LNCAP (cell line): ENCODE measurements around the gene SERPINB12.

Experiments used
- TF ChIP-seq, protein P1 (sequence below): fragments of 450-650 bp; IDR thresholded peaks from 2 replicates; pipeline ENCODE4 v1.5.1; 2017; ENCODE audit warnings: mild to moderate bottlenecking

The SERPINB12 gene

DNA sequence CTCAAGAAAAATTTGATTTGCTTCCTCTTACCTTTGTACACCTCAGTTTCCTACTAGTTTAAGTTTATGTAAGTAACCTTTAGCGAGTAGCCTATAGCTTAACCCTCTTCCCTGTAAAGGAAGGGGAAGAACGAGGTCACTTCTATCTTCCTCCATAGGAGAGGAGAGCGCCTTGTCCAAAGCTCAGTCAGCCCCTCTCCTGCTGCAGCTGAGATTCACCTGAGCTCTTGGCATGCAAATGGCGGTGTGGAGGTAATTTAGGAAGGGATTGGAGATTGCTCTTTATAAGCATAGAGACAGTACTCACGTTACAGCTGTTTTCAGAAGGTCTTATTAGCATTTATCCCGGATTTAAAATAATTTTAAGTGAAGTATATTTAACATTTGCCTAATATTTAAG is 27.8 kb upstream of the SERPINB12 start:
- TF ChIP-seq, protein P1, sequence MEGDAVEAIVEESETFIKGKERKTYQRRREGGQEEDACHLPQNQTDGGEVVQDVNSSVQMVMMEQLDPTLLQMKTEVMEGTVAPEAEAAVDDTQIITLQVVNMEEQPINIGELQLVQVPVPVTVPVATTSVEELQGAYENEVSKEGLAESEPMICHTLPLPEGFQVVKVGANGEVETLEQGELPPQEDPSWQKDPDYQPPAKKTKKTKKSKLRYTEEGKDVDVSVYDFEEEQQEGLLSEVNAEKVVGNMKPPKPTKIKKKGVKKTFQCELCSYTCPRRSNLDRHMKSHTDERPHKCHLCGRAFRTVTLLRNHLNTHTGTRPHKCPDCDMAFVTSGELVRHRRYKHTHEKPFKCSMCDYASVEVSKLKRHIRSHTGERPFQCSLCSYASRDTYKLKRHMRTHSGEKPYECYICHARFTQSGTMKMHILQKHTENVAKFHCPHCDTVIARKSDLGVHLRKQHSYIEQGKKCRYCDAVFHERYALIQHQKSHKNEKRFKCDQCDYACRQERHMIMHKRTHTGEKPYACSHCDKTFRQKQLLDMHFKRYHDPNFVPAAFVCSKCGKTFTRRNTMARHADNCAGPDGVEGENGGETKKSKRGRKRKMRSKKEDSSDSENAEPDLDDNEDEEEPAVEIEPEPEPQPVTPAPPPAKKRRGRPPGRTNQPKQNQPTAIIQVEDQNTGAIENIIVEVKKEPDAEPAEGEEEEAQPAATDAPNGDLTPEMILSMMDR = no peak

DNA sequence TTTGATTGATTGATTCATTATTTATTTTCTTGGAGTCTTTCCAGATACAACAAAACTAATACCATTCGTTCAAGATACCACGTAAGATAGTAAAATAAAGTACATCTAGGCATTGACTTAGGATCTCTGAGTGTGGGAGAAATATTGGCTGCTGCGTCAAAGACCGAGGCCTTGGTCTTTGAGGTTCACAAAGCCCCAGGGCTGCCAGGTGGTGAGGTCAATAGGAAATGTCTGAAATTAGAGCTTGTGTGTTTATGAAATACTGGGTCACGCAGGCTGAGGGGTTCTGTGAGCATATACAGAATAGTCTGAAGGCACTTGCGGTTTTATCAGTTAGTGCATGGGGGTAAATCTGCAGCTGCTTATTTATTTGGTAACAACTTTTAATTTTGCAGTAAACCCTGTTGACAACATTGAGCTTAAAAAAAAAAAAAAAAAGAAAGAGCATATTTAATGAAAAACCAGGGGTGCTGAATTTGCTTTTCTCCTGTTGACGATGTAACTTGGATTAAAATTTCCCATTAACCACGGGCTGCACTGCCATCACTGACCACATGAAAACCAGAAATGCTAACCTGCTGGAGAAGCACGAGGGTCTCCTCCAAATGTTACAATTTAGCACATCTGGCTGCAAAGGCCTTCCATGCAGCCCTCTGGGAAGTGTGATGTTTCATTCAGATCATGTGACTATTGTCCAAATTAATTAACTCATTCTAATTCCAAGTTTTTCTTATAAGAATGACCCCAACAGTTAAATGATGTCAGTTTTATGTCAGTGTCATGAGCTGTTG is 27.1 kb upstream of the SERPINB12 start:
- TF ChIP-seq, protein P1 = no peak

DNA sequence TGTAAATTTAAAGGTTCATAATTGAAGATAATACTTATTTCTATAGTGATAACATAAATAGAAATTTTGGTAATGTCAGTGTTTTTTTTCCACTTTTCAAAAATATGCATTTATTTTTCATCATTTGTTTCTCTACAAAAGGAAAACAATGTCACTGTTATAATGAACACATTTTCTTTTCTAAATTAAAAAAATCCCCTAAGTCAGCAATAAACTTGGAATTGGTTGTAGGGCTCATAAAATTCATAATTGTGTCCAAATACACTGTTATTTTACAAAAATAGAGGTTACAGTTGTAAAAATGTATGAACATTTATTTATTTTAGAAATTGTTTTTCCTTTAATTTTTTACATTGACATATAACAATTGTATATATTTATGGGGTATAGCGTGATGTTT is 26.4 kb upstream of the SERPINB12 start:
- TF ChIP-seq, protein P1 = no peak

DNA sequence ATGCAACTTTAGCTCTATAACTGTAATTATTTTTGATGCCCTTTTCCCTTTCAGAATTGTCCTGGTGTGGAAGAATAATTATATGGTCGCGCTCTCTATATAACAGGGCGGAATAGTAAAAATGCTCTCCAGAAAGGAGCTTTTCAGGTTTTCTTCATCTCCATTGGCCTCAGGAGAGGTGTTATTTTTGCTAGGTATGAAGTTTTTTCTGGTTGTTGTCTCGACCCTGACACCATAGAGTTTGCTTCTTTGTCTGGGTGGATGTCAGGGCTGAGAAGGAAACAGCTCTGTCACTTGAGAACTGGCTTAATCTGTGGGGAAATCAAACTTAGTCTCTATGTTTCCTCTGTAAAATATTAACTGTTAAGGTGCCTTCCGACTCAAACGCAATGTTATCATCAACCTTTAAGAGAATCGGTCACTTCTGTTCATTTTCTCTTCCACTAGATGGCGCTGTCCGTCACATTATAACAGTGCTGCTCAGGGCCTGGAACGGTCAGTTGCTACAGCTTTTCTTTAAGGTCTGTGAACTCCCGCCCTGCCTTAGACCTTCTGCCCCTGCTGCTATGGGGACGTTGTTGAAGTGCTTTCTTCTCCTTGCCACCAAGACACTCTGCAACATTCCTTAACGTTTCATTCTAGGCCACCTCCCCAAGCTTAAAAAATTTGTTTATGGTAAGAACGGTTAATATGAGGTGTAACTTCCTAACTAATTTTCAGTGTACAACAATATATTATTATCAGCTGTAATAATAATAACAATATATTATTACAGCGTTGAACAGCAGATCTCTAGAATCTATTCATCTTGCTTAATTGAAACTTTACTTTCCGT is 23.8 kb upstream of the SERPINB12 start:
- TF ChIP-seq, protein P1 = peak; percentile 77

DNA sequence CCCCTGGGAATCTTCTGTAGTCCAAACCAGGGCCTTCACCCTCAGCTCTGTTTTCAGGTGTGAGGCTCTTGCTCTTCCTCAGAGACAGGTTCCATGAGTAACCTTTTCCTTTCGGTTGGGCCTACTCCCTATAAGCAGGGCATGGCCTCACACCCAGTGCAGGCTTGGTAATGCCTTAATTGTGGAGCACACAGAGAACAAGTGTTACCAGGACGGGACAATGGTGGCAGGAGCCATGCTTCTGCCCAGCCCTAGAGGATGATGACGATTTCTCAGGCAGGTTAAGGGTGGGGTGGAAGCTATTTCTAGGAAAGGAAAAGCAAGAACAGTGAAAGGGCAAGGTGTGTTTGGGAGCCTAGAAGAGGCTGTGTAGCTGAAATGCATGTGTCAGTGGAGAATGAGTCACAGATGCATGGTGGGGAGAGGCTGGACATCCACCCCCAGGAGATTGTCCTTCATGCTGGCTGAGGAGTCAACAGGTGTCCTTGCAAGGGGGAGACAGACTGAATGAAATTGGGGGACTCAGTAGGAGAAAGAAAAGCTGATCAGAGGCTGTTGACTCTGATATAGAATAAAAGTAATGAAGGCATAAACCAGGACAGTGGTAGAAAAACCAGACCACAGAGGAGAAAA is 22.0 kb upstream of the SERPINB12 start:
- TF ChIP-seq, protein P1 = no peak

DNA sequence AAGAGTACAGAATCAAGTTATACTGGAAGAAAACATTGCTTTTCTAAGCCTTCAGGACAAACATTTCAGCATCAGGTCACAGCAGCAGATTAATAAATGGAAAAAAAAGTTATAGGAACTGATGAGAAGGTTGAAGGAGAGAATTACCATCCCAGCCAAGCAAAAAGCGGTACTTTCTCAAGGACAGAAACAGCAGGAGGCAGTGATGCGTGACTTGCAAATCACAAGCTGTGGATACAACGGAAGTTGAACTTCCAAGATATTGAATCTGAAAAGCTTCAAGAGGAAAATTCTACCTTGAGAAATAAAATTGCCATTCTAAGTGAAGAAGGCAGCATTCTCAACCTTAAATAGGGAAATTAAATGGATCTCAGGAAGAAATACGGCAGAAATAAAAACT is 18.5 kb upstream of the SERPINB12 start:
- TF ChIP-seq, protein P1 = no peak; the same call in 1 of the 2 replicates

DNA sequence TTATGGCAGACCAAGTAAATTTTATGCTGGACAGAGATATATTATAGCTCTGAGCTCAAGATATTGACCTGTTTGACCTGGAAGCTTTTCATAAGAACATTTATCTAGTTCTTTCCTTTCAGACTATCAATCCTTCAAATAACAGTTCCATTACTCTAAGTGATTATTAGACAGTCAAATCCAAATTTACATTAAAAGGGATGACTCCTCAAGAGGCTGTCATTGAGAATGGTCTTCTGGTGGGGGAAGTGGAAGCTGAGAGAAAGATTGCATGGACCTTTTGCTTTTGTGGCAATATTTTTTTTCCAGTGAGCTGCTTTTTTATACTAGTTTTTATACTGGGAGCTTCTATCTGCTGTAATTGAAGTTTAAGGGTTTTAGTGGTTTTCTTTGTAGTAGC is 14.9 kb upstream of the SERPINB12 start:
- TF ChIP-seq, protein P1 = no peak
